Stimulated activated CD4-positive, alpha-beta T cell treated with anti-CD3 and anti-CD28 coated beads, Interleukin-4, amount 100 ng/mL, for 48 hours (primary cell): ENCODE measurements around the gene PAM16.
A peak's percentile ranks its signal among the peaks of the same experiment; 100 is the strongest.
"Not testable (repeated sequence)": the region's sequence is repeated elsewhere in the genome, so short reads cannot be mapped to it uniquely, and the experiment has no call there.

ENCODE experiments used
- DNase-seq, 2 donors: peaks; one replicate each; pipeline ENCODE4 v3.0.0-alpha.2; 2020; ENCODE audit warnings: low read depth in 2 of 2

The PAM16 gene

DNA sequence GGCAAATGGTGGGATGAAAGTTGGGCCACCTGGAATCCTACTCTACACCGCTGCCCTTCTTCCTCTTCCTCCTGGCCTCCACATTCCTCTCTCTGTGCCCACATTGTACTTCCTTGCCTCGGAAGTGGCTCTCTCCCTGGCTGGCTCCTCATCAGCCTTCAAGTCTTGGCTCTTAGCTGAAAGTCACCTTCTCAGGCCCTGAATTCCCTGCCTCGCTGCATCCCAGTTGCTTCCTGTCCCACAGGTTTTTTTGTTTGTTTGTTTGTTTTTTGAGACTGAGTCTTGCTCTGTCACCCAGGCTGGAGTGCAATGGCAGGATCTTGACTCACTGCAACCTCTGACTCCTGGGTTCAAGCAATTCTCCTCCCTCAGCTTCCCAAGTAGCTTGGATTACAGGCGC, 2.6 kb upstream of the PAM16 start:
- DNase-seq, result no peak

DNA sequence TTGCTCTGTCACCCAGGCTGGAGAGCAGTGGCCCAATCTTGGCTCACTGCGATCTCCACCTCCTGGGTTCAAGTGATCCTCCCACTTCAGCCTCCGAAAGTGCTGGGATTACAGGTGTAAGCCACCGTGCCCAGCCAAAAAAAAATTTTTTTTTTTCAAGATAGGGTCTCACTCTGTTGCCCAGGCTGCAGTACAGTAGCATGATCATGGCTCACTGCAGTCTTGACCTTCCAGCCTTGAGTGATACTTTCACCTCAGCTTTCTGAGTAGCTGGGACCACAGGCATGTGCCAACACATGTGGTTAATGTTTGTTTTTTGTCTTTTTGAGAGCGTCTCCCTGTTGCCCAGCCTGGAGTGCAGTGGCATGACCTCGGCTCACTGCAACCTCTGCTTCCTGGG, 1.7 kb upstream of the PAM16 start:
- no peak for DNase-seq

GRCh38 chr16:4351880-4352279, 759 bp upstream of the PAM16 start:
- no peak for DNase-seq

DNA sequence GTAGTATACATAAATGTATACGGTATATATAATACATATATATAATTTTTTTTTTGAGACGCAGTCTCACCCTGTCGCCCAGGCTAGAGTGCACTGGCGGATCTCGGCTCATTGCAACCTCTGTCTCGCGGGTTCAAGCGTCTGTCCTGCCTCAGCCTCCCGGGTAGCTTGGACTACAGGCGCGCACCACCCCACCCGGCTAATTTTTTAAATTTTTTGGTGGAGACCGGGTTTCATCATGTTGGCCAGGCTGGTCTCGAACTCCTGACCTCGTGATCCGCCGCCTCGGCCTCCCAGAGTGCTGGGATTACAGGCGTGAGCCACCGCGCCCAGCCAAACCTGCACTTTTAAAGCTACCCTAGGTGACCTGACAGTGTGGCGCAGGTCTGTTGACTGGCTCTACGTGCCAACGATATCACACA, 745 bp downstream of the PAM16 start:
- peak in 1 of 2 donors; percentile 19 for DNase-seq

DNA sequence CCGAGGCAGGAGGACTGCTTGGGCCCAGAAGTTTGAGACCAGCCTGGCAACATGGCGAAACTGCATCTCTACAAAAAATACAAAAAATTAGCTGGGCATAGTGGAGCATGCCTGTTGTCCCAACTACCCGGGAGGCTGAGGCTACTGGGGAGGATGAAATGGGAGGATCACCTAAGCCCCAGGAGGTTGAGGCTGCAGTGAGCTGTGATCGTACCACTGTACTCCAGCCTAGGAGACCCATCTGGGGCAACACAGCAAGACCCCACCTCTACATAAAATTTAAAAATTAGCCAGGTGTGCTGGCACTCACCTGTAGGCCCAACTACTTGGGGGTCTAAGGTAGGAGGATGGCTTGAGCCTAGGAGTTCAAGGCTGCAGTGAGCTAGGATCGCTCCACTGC, 1.8 kb downstream of the PAM16 start:
- DNase-seq, result no peak

GRCh38 chr16:4347765-4348509, 3.2 kb downstream of the PAM16 start:
- DNase-seq, result no peak

GRCh38 chr16:4347010-4347409, 4.1 kb downstream of the PAM16 start:
- no peak for DNase-seq

DNA sequence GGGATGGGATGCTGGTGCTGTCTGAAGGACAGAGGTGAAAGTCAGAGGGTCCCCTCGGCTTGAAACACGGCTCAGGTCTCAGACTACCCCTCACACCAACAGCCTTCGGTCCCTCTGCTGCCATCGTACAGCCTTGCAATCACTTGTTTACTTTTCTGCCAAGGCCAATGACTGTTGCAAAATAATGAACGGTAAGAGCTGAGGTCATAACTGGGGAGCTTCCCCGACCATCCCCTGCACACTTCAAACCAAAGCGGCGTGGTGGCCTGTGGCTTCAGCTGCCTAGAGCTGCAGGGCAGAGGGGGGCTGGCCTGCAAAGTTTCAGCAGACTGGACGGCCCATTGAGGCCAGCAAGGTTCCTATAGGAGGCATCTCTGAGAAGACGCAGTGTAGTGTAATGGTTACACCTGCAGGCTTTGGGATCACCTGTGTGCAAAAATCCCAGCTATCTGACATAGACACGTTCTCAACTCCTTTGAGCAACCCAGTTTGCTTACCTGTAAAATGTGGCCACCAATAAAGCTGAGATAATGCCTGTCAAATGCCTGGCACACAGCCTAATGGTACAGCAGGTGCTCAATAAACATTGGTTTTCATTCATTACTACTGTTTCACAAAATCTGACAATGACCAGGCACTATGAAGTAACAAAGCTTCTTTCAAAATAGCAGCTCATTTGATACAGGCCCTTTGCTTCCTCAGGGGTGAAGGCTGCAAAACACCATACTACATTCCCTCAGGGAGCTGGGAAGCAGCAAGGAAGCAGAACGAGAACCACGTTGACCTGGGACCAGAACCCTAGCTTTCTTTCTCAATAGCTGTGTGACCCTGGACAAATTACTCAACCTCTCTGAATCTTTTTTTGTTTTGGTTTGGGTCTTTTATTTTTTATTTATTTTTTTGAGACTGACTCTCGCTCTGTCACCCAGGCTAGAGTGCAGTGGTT, 5.0 kb downstream of the PAM16 start:
- no peak for DNase-seq

DNA sequence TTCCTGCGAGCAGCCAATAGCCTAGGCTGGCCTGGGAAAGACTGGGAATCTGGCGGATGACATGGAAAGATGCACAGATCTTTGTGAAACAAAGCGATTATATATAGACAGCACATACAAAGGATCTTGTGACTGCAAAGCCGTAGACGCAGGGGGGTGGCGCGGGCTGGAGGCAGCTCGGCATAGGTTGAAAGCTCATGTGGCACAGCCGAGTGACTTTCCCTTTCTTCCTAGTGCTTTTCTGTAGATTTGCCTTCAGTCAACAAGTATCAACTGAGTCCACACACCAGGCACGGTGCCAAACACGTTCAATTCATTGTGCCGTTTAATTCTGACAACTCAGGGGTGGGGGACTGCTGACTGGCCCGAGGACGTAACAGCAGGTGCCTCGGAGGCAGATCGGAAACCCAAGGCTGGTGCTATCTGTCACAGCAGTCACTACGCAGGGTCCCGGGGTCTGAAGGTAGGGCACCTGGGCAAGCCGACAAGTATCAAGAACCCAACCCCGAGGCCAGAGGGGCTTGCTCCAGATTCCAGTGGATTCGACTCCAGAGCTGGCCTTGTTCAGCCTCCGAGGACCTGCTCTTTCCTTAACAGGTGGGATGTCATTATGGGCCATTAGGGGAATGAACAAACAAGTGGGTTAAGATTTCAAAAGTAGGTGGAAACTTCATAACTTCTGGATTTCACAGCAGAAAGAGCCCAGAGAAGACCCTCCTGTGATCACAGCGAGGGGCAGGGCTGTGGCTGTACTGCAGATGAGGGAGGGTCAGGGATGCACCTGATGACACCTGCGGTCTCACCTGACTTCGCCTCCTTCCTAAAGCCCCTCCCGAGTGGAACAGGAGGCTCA, 5.9 kb downstream of the PAM16 start:
- no peak for DNase-seq

GRCh38 chr16:4344300-4344982, 6.7 kb downstream of the PAM16 start:
- not testable (repeated sequence) for DNase-seq

DNA sequence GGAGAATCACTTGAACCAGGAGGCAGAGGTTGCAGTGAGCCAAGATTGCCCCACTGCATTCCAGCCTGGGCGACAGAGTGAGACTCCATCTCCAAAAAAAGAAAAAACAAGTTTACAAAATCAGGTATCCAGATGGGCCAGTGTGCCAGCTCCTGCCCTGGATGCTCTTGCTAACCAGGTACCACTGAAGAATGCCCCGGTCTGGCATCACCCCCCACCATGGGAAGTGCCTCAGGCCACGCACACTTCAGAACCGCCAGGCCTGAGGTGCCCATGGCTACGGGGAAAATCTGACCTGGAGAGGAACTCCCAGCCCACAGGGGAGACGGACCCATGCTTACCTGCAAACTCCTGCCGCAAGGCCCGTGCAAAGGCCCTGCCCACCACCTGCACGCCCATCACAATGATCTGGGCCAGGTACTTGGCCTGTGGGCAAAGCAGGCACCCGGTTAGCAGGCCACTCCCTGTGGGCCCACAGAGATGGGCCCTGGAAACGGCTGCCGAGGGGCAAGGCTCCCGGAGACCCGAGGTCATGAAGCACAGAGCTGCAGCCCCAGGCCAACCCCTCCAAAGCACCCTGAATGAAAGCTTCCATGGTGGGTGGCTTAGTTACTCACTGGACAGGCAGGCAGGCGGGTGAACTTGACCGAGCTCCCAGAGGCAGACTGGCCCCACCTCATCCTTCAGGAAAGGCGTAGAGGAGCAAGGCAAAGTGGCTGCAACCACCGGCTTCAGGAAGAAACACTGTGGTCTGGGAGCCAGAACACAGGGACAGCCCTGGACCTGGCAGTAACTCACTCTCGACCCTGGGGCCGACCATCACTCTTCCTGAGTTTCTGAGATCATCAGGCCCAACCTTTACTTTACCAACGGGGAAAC, 8.0 kb downstream of the PAM16 start:
- DNase-seq, result no peak

DNA sequence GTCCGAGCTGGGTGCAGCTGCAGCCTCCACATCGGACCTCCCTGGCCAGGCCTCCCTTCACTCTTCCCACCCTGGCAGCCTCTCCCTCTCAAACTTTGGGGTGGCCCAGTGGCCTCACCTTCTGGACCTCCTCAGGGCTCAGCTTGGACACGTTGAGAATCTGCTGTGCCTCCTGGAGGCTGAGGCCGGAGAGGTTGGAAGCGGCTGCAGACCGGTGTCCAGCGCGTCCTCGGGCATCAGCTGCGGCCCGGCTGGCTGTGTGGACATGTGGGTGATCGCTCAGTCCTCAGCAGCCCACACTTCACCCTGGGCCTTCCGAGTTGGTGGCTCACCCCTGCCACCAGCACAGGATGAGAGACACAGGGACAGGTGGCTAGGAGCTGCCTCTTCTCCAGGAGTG, 9.9 kb downstream of the PAM16 start:
- DNase-seq, result no peak

DNA sequence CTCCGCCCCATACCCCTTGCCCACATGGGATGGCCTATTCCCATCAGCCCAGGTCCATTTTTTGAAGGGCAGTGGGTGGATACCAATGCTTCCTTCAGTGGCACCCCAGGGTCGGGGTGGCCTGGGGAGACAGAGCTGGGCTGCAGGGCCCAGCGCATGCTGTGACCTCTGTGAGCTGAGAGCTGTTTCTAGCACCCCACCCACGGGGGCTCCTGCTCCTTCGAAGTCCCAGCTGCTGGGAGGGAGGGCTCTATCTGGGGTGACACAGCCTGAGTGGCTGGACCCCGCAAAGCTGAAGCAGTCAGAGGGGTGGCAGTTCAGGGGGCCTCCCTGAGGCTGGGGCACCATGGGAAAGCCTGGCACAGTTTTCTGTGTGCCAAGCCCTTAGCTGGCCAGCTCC, 10.7 kb downstream of the PAM16 start:
- no peak for DNase-seq

DNA sequence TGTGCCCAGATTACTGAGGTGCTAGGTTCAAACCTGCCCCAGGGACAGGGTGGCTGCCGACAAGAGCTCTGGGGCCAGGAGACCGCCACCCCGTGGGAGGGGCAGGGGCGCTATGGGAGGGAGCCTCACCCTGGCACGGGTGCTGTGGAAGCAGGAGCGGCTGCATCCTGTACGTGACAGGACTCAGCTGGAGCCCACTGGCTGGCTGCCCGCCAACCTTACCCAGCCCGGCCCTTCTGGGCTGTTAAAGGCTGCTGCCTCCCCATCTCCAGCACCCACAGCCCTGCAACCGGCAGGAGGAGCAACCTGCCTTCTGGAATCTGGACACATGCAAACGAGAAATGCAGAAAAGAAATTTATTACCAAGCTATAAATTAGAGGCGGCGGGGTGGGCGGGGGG, 11.2 kb downstream of the PAM16 start:
- no peak for DNase-seq

DNA sequence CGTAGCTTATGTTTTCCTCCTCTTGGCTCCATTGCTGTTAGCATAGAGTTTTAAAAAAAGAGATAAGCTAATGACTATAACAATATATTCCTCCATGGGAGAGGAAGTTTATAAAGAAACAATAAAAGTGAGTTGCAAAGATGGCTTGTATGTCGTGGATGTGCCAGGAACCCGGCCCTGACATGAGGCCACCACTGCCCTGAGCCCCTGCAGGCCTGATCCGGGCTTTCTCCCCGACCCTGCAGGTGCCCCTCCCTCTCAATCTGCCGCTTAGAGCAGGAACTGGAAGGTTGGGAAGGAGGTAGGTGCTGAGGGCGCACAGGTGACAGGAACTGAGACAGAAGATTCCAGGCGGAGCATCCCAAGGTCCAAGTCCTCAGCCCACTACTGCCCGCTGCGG, 11.7 kb downstream of the PAM16 start:
- no peak for DNase-seq

DNA sequence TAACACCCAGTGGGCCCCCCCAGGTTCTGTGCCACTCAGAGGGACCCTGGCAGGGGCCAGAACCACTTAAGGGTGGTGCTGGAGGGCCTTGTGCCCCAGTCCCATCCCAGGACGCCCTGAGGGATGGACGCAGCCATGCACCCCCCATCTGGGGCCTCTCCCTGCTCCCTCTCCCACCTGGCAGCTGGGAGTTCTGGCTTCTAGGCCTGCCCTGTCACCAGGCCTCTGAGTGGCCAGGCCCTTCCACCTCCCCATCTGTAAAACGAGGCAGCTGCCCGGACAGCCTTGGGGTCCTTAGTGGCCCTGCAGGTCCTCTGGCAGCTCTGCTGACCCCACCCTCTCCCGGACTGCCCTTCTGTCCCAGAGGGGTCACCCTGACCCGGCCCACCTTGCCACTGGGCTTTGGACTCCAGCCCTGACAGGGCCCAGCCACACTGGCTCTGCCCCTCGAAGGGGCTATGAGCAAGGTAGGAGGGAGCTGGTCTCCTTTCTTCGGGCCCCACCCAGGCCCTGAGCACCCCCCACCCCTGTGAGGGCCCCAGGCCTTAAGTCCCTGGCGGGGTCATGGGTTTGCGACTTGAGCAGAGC, 12.3 kb downstream of the PAM16 start:
- no peak for DNase-seq

GRCh38 chr16:4338125-4338582, 13.0 kb downstream of the PAM16 start:
- no peak for DNase-seq

- DNase-seq, result no peak
Measured at GRCh38 chr16:4337540-4338088, 13.5 kb downstream of the PAM16 start.

DNA sequence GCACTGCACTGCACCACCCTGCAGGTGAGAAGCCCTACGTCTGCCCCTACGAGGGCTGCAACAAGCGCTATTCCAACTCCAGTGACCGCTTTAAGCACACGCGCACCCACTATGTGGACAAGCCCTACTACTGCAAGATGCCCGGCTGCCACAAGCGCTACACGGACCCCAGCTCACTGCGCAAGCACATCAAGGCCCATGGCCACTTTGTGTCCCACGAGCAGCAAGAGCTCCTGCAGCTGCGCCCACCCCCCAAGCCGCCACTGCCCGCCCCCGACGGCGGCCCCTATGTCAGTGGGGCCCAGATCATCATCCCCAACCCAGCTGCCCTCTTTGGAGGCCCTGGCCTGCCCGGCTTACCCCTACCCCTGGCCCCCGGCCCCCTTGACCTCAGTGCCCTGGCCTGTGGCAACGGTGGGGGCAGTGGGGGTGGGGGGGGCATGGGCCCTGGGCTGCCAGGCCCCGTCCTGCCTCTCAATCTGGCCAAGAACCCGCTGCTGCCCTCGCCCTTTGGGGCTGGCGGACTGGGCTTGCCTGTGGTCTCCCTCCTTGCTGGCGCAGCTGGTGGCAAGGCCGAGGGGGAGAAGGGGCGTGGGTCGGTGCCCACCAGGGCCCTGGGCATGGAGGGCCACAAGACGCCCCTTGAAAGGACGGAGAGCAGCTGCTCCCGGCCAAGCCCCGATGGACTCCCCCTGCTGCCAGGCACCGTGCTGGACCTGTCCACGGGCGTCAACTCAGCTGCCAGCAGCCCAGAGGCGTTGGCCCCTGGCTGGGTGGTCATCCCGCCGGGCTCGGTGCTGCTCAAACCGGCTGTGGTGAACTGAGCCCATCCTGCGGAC, 14.2 kb downstream of the PAM16 start:
- DNase-seq, result no peak
